ENCODE data around the gene CA14. TPM values are rescaled to one million over a fixed set of nuclear protein-coding genes. Genes with fewer than 3 reads are reported as not detected.
"Not testable (repeated sequence)": the region's sequence is repeated elsewhere in the genome, so short reads cannot be mapped to it uniquely, and the experiment has no call there.

CA14 gene
- total RNA-seq, 1 donor: not detected

- TF ChIP-seq CTCF (IDR thresholded peaks at IDR 0.05; ENCODE audit: insufficient read depth, low read depth, low read length): no peak
- DNase-seq (ENCODE audit: low read depth): no peak
Measured at GRCh38 chr1:150234309-150234565, 23.3 kb upstream of the CA14 start.

GRCh38 chr1:150234566-150235293 is 22.8 kb upstream of the CA14 start:
- DNase-seq (ENCODE audit: low read depth): peak; percentile 72
- no peak for TF ChIP-seq CTCF (IDR thresholded peaks at IDR 0.05; ENCODE audit: insufficient read depth, low read depth, low read length)

More at GRCh38 chr1:150234309-150234565, 23.3 kb upstream of the CA14 start:
- peak overlapping the region; percentile 84 for H3K4me3 ChIP-seq (ENCODE audit: low read depth, low read length)

GRCh38 chr1:150235294-150235851 is 22.2 kb upstream of the CA14 start:
- no peak for TF ChIP-seq CTCF (IDR thresholded peaks at IDR 0.05; ENCODE audit: insufficient read depth, low read depth, low read length)
- H3K4me3 ChIP-seq (ENCODE audit: low read depth, low read length): peak overlapping the region; percentile 84
- peak; percentile 7 for DNase-seq (ENCODE audit: low read depth)

More at GRCh38 chr1:150234566-150235293, 22.8 kb upstream of the CA14 start:
- peak overlapping the region; percentile 84 for H3K4me3 ChIP-seq (ENCODE audit: low read depth, low read length)

GRCh38 chr1:150235852-150236613 is 21.5 kb upstream of the CA14 start, which contains the start of gene ANP32E:
Gene ANP32E (minus strand): TSS chr1:150236112. CDS start chr1:150235786, 326 bp downstream.
- DNase-seq (ENCODE audit: low read depth): peak; percentile 99
- peak within 1 kb of the TSS; percentile 84 for H3K4me3 ChIP-seq (ENCODE audit: low read depth, low read length)
- peak; percentile 8 for TF ChIP-seq CTCF (IDR thresholded peaks at IDR 0.05; ENCODE audit: insufficient read depth, low read depth, low read length)

GRCh38 chr1:150236614-150237100 is 20.9 kb upstream of the CA14 start:
- H3K4me3 ChIP-seq (ENCODE audit: low read depth, low read length): peak overlapping the region; percentile 84
- no peak for DNase-seq (ENCODE audit: low read depth)
- TF ChIP-seq CTCF (IDR thresholded peaks at IDR 0.05; ENCODE audit: insufficient read depth, low read depth, low read length): no peak

- H3K4me3 ChIP-seq (ENCODE audit: low read depth, low read length); DNase-seq (ENCODE audit: low read depth): not testable (repeated sequence)
Measured at GRCh38 chr1:150237176-150237575, 20.4 kb upstream of the CA14 start.

GRCh38 chr1:150237746-150238145 is 19.8 kb upstream of the CA14 start:
- no peak for DNase-seq (ENCODE audit: low read depth)
- TF ChIP-seq CTCF (IDR thresholded peaks at IDR 0.05; ENCODE audit: insufficient read depth, low read depth, low read length): no peak
- H3K4me3 ChIP-seq (ENCODE audit: low read depth, low read length): no peak overlapping the region
